Cardiac fibroblast (primary cell): ENCODE measurements around the gene TRMT44.
A peak's percentile ranks its signal among the peaks of the same experiment; 100 is the strongest.

Experiments
- DNase-seq, 2 donors: peaks; one replicate each; pipeline versions ENCODE4 v3.0.0 to v3.0.0-alpha.2; 2010; ENCODE audit warnings: low read depth in 2 of 2
- H3K4me3 ChIP-seq, 2 donors: replicated peaks in 1 of 2; 1 replicate in 1 of 2; 2 replicates in 1 of 2; pipeline ENCODE4 v1.5.1; 2011; ENCODE audit warnings: low read depth in 2 of 2, low read length in 2 of 2, mild to moderate bottlenecking in 2 of 2, moderate library complexity in 1 of 2
- TF ChIP-seq, protein P1 (sequence below): IDR thresholded peaks from one replicate; pipeline ENCODE4 v1.5.1; 2011; ENCODE audit warnings: low read depth, mild to moderate bottlenecking, low read length, inconsistent platforms

TRMT44 gene

DNA sequence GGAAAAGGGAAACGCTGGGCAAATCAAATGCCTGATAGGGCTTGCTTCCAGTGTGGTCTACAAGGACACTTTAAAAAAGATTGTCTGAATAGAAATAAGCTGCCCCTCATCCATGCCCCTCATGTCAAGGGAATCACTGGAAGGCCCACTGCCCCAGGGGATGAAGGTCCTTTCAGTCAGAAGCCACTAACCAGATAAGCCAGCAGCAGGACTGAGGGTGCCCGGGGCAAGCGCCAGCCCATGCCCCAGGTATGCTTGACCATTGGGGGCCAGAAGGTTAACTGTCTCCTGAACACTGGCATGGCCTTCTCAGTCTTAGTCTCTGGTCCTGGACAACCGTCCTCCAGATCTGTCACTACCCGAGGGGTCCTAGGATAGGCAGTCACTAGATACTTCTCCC is 17.8 kb upstream of the TRMT44 start:
- DNase-seq = no peak
- H3K4me3 ChIP-seq = no peak overlapping the region
- TF ChIP-seq, protein P1, sequence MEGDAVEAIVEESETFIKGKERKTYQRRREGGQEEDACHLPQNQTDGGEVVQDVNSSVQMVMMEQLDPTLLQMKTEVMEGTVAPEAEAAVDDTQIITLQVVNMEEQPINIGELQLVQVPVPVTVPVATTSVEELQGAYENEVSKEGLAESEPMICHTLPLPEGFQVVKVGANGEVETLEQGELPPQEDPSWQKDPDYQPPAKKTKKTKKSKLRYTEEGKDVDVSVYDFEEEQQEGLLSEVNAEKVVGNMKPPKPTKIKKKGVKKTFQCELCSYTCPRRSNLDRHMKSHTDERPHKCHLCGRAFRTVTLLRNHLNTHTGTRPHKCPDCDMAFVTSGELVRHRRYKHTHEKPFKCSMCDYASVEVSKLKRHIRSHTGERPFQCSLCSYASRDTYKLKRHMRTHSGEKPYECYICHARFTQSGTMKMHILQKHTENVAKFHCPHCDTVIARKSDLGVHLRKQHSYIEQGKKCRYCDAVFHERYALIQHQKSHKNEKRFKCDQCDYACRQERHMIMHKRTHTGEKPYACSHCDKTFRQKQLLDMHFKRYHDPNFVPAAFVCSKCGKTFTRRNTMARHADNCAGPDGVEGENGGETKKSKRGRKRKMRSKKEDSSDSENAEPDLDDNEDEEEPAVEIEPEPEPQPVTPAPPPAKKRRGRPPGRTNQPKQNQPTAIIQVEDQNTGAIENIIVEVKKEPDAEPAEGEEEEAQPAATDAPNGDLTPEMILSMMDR = no peak

DNA sequence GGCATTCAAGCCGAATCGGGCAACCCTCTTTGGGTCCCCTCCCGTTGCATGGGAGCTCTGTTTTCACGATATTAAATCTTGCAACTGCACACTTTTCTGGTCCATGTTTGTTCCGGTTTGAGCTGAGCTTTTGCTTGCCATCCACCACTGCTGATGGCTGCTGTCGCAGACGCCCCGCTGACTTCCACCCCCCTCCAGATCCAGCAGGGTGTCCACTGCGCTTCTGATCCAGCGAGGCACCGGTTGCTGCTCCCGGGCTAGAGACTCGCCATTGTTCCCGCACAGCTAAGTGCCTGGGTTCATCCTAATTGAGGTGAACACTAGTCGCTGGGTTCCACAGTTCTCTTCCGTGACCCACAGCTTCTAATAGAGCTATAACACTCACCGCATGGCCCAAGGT is 13.3 kb upstream of the TRMT44 start:
- no peak for DNase-seq
- TF ChIP-seq, protein P1 = no peak
- peak overlapping the region; percentile 75 to 85 for H3K4me3 ChIP-seq

DNA sequence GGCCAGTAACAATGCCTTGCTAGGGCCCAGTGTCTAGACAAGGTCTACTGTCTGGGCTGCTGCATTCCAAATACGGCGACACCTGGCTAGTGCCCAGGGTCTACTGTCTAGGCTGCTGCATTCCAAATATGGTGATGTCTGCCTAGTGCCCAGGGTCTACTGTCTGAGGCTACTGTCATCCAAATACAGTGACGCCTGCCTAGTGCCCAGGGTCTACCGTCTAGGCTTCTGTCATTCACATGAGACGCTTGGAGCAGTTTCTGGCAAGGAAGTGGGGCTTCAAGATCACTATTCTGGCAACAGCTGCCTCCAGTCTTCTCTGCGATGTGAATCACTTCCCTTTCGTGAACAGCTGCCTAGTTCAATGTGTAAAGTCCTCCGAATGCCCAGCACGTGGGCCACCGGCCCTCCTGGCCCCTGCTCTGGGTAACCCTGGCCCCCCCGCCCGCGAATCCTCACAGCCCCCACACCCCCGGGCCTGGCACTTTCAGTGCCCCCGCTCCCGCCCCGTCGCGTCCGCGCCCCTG is 12.8 kb upstream of the TRMT44 start:
- DNase-seq = peak; percentile 45 to 74
- TF ChIP-seq, protein P1 = no peak
- peak overlapping the region; percentile 75 to 85 for H3K4me3 ChIP-seq

DNA sequence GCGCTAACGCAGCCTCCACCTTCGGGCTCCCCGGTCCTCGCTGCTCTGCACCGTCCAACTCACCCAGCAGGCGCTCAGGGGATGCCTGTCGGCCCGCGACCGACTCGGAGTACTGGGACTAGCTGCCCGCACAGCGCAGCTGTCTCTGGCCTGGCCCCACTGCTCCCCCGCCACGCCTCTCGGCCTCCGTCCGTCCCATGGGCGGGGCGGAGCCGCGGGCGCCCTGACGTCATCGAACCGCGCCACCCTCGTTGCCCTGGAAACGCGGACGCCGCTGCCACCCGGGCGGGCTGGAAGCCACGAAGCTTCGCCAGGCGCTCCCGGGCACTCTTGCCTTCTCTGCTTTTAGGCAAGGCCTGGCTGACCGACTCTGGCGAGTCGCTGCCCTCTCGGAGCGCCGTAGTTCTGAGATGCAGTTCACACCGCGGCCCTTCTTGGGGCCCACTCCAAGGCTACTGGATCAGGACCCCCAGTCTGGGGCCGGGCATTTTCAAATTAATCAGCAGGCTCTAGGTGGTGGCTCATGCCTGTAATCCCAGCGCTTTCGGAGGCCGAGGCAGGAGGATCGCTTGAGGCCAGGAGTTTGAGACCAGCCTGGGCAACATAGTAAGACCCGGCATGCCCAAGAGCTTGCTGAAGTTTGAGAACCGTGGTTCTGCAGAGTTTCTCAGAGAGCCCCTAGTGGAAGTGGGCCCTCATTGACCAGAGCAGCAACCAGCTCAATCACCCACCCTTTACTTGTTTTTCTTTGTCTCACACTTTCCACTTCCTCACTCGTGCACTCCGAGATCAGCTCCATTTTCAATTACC is 12.1 kb upstream of the TRMT44 start:
- TF ChIP-seq, protein P1 = peak; percentile 53
- peak; percentile 84 to 90 for DNase-seq
- peak overlapping the region; percentile 75 to 85 for H3K4me3 ChIP-seq

DNA sequence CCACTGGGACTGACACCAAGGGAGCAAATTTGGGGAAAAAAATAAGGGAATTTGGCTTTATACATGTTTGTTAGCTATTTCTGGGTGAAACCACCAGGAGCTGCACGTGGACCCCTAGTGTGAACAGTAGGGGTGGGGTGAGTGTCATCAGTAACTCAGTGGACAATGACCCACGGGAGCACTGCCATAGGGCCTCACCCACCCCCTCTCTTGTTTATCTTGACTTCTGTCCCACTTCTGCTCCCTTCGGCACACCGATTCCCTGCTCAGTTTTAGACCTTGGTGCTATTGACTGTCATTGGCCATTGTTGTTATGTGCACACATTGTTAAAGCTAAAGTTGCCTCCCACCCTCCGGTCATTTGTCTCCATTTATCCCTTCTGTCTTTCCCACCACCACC is 9.0 kb upstream of the TRMT44 start:
- no peak for DNase-seq
- TF ChIP-seq, protein P1 = no peak
- no peak overlapping the region for H3K4me3 ChIP-seq

DNA sequence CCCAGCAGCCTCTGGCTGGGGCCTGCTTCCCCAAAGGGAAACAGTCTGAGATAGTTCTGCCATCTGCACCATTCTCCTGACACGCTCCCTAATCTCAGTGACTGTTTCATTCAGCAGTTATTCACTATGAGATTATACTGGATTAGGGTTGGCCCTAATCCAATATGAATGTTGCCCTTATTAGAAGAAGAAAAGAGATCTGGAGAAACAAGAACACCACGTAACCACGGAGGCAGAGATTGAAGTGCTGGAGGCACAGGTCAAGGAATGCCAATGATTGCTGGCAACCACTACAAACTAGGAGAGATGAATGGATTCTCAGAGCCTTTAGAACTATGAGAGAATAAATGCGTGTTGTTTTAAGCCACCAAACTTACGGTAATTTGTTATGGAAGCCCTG is 7.4 kb upstream of the TRMT44 start:
- no peak overlapping the region for H3K4me3 ChIP-seq
- TF ChIP-seq, protein P1 = no peak
- peak in 1 of 2 donors; percentile 14 for DNase-seq
